Stomach (tissue), 4 donors: ENCODE results near the gene RPP14.

ENCODE experiments used
- POLR2A ChIP-seq, 4 donors: fragments of 450-650 bp; IDR thresholded peaks; one replicate each; pipeline ENCODE4 v1.6.1; 2016; ENCODE audit warnings: antibody characterized with exemption in 4 of 4, control low read depth in 2 of 4, mild to moderate bottlenecking in 1 of 4, moderate library complexity in 1 of 4
- TF ChIP-seq, protein P1 (sequence below), 7 experiments: fragments of 450-650 bp in 4 of 7; fragments of 200-600 bp in 3 of 7; sonication (generic) in 3 of 7; IDR thresholded peaks; one replicate each; pipeline ENCODE4 v1.5.1; 2016 to 2019; ENCODE audit warnings: antibody characterized with exemption in 7 of 7, control low read depth in 2 of 7, mild to moderate bottlenecking in 1 of 7

DNA sequence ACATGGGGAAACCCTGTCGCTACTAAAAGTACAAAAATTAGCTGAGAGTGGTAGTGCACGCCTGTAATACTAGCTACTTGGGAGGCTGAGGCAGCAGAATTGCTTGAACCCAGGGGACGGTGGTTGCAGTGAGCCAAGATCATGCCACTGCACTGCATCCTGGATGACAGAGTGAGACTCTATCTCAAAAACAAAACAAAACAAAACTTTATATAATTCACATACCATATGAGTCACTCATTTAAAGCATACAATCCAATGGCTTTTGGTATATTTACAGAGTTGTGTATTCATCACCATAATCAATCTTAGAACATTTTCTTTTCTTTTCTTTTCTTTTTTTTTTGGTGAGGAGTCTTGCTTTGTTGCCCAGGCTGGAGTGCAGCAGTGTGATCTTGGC is 35.3 kb downstream of the RPP14 start:
- TF ChIP-seq, protein P1, sequence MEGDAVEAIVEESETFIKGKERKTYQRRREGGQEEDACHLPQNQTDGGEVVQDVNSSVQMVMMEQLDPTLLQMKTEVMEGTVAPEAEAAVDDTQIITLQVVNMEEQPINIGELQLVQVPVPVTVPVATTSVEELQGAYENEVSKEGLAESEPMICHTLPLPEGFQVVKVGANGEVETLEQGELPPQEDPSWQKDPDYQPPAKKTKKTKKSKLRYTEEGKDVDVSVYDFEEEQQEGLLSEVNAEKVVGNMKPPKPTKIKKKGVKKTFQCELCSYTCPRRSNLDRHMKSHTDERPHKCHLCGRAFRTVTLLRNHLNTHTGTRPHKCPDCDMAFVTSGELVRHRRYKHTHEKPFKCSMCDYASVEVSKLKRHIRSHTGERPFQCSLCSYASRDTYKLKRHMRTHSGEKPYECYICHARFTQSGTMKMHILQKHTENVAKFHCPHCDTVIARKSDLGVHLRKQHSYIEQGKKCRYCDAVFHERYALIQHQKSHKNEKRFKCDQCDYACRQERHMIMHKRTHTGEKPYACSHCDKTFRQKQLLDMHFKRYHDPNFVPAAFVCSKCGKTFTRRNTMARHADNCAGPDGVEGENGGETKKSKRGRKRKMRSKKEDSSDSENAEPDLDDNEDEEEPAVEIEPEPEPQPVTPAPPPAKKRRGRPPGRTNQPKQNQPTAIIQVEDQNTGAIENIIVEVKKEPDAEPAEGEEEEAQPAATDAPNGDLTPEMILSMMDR (IDR thresholded peaks at IDR 0.05) = no peak
- no peak for TF ChIP-seq POLR2A (IDR thresholded peaks at IDR 0.05)
